ENCODE measurements around the gene ARMS2. TPM values are rescaled to one million over a fixed set of nuclear protein-coding genes. Genes with fewer than 3 reads are reported as not detected.

Gene ARMS2
- total RNA-seq, 3 donors from 2014 or later = not detected

DNA sequence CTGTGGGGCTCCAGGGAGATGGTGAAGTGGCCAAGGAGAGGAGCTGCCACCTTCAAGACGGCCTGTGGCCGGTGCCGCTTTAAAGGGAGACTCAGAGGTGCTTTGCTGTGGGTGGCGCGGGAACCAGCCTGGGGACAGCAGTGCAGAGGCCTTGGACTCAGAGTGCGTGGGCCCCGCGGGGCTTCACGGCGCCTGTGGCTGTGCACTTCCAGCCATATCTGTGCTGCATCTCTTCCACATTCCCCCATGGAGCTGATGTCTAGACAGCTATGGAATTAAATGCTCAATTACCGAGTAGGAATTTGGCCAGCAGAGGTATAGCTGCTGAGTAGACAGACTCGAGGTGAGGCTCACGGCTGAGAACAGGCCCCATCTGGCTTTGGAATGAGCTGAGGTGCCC, 48.6 kb downstream of the ARMS2 start:
- Mint-ChIP-seq H3K36me3 (ENCODE audit: insufficient read depth) (no peaks in the 10 kb centered on the region), H3K27me3 (ENCODE audit: low read depth) (no peaks in the 10 kb centered on the region), H3K4me3 (no peak overlapping the region), H3K9me3 (no peaks in the 10 kb centered on the region), H3K4me1 (ENCODE audit: low read depth) (no peaks in the 10 kb centered on the region)
- no peak for ATAC-seq
- DNase-seq = no peak

DNA sequence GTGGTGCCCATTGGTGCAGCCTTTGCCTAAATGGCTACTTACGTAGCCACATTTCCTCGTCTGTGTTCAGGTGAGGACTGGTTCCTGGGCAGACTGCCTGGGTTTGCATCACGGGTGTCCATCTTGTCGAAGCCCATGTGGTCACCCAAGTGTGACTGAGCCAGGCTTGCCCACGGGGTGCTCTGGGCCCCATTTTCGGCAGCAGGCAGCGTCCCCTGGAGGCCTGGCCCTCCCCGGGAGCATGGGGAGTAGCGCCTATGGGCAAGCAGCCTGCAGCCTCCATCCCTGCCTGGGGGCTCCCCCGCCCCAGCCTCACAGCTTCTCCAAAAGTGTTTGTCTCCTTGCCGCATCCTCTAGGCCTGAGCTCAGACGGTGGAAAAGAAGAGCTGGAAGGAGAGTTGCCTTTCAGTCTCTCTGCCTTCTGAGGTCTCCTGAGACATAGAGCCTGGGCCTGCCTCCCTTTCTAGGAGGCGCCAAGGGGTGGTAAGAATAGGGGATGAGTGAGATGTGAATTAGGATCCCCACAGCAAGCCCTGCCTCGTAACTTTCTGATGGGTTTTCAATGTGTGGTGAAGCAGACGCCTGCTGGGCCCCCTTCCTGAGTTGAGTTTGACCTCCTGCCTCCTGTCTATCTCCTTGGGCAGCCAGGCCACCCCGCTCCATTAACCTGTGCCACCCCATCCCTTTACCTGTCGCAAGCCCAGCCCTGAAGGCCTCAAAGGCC, 49.6 kb downstream of the ARMS2 start:
- Mint-ChIP-seq H3K4me3 (no peak overlapping the region), H3K9me3 (no peaks in the 10 kb centered on the region), H3K36me3 (ENCODE audit: insufficient read depth) (no peaks in the 10 kb centered on the region), H3K4me1 (ENCODE audit: low read depth) (no peaks in the 10 kb centered on the region), H3K27me3 (ENCODE audit: low read depth) (no peaks in the 10 kb centered on the region)
- DNase-seq (no peak), ATAC-seq (no peak)

DNA sequence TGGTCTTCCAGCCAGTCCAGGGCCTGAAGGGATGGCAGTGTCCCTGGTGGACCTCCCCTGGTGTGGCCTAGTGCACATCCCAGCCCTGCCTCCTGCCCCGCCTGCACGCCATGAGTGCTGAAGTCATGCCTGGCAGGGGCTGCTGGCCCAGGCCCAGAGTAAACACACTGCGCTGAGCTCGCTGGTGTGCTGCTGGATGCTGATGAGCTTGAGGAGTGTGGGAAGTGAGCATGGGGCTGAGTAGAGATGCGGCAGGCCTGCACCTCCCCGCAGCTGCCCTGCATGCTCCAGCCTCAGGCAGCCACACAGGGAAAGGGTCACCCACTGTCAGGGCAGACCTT, 50.1 kb downstream of the ARMS2 start:
- no peak for ATAC-seq
- Mint-ChIP-seq H3K36me3 (ENCODE audit: insufficient read depth) (no peaks in the 10 kb centered on the region), H3K27me3 (ENCODE audit: low read depth) (no peaks in the 10 kb centered on the region), H3K4me3 (no peak overlapping the region), H3K9me3 (no peaks in the 10 kb centered on the region), H3K4me1 (ENCODE audit: low read depth) (no peaks in the 10 kb centered on the region)
- DNase-seq = no peak

DNA sequence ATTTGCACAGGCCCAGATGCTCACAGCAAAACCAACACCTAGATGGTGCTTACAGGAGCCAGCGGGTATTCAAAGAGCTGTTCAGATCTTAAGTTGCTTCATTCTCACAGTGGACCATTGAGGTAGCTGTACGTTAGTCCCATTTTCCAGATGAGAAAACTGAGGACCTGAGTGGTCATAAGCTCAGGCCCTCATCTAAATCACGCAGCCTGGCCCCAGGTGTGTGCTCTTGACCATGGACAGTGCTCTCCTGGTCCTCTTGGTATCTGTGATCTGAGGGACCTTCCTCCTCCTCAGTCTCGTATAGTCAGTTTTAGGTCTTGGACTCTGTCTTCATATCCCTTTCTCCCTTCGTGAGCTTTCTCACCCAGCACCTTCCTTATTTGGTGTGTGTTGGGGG, 50.6 kb downstream of the ARMS2 start:
- no peak overlapping the region for H3K4me3 Mint-ChIP-seq
- H3K27me3 Mint-ChIP-seq (ENCODE audit: low read depth) = no peaks in the 10 kb centered on the region
- DNase-seq (no peak), ATAC-seq (no peak)
- no peaks in the 10 kb centered on the region for H3K36me3 Mint-ChIP-seq (ENCODE audit: insufficient read depth)
- no peaks in the 10 kb centered on the region for H3K9me3 Mint-ChIP-seq
- no peaks in the 10 kb centered on the region for H3K4me1 Mint-ChIP-seq (ENCODE audit: low read depth)

DNA sequence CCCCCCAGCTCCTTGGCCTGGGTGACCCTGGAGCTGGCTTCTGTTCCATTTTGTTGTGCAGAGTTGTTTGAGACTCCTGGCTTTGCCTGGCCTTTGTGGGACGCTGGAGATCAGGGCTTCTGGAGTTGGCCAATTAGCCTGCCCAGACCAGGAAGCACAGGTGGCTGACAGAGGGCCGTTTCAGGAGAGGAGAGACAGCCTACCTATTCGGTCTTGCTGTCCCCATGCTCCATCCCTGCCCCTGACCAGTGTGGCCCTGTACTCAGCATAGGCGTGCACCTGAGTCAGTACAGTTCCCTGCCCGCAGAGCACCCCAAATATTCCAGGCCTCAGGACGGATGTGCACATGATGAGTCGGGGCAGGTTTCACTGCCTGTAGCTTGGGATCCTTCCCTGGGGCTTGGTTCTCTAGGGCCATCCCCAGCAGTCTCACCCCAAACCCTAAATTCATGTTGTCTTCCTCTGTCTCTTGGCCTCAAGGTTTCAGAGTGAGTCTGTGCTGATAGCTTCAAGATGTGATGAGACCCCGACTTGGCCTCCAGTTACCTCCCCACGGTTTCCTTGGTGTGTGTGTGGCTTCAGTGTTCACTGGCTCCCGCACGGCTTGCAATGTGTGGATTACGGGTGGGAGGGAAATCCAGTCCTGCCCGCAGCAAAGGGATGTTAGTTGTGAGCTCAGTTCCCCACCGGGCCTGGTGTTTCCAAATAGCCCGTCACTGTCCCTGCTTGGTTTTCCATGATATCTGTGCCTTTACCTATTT, 51.6 kb downstream of the ARMS2 start:
- Mint-ChIP-seq H3K36me3 (ENCODE audit: insufficient read depth) (no peaks in the 10 kb centered on the region), H3K9me3 (no peaks in the 10 kb centered on the region), H3K4me3 (no peak overlapping the region), H3K27me3 (ENCODE audit: low read depth) (no peaks in the 10 kb centered on the region), H3K4me1 (ENCODE audit: low read depth) (no peaks in the 10 kb centered on the region)
- ATAC-seq = no peak
- no peak for DNase-seq

Other genes starting within 250 kb of the ARMS2 start
- gene BTBD16, start 183.4 kb upstream of the ARMS2 start, total RNA-seq = not detected
- 10 to 100 TPM; 11.0 to 14.0 (median 12.5) TPM for gene PLEKHA1, start 79.9 kb upstream of the ARMS2 start, total RNA-seq
- gene HTRA1, start 6.9 kb downstream of the ARMS2 start, total RNA-seq = under 1 TPM; 0.13 to 0.41 (median 0.26) TPM
- gene DMBT1, start 106.1 kb downstream of the ARMS2 start, total RNA-seq = under 1 TPM; 0.03 to 0.05 (median 0.05) TPM
- not detected for gene C10orf120, start 245.2 kb downstream of the ARMS2 start, total RNA-seq